Nephron (organoid): Measurements from ENCODE around the gene ANAPC13.

Source experiments
- H3K27ac Mint-ChIP-seq, 3 experiments: 2 replicates each; pipeline ENCODE4 v1.8.0; 2020; ENCODE audit warnings: mixed read lengths in 3 of 3, mild to moderate bottlenecking in 2 of 3, moderate library complexity in 1 of 3
- H3K27me3 Mint-ChIP-seq: 2 replicates; pipeline ENCODE4 v1.8.0; 2021; ENCODE audit warnings: low read depth, mild to moderate bottlenecking, moderate library complexity, mixed read lengths
- H3K36me3 Mint-ChIP-seq: 2 replicates; pipeline ENCODE4 v1.8.0; 2020; ENCODE audit warnings: low read depth, mixed read lengths
- H3K4me1 Mint-ChIP-seq: 2 replicates; pipeline ENCODE4 v1.8.0; 2020; ENCODE audit warnings: mixed read lengths
- H3K4me3 Mint-ChIP-seq, 3 experiments: 2 replicates each; pipeline ENCODE4 v1.8.0; 2020; ENCODE audit warnings: mild to moderate bottlenecking in 3 of 3, mixed read lengths in 3 of 3, moderate library complexity in 2 of 3
- H3K9me3 Mint-ChIP-seq: 2 replicates; pipeline ENCODE4 v1.8.0; 2020; ENCODE audit warnings: mixed read lengths
- CTCF ChIP-seq, 3 experiments: fragments of 200-600 bp; sonication (generic); IDR thresholded peaks; one replicate each; pipeline ENCODE4 v1.5.0; 2021; ENCODE audit warnings: antibody characterized with exemption in 3 of 3; ENCODE audit not compliant: unreplicated experiment in 3 of 3

Gene ANAPC13

GRCh38 chr3:134487406-134487805, 1.6 kb upstream of the ANAPC13 start:
- H3K27ac Mint-ChIP-seq, result peak overlapping the region; percentile 76 to 100 (median 79)
- H3K36me3 Mint-ChIP-seq, result peaks cover 18% of the 10 kb centered on the region
- no peaks in the 10 kb centered on the region for H3K9me3 Mint-ChIP-seq
- peaks cover 44% of the 10 kb centered on the region for H3K4me1 Mint-ChIP-seq
- H3K4me3 Mint-ChIP-seq, result peak overlapping the region; percentile 96 to 99 (median 99)
- no peaks in the 10 kb centered on the region for H3K27me3 Mint-ChIP-seq
- no peak for TF ChIP-seq CTCF (IDR thresholded peaks at IDR 0.05; ENCODE audit: unreplicated experiment in 3 of 3)

GRCh38 chr3:134486577-134487041, 824 bp upstream of the ANAPC13 start:
- peaks cover 44% of the 10 kb centered on the region for H3K4me1 Mint-ChIP-seq
- H3K27me3 Mint-ChIP-seq, result no peaks in the 10 kb centered on the region
- peak overlapping the region; percentile 96 to 99 (median 99) for H3K4me3 Mint-ChIP-seq
- peaks cover 23% of the 10 kb centered on the region for H3K36me3 Mint-ChIP-seq
- peak overlapping the region; percentile 89 to 100 (median 99) for H3K27ac Mint-ChIP-seq
- H3K9me3 Mint-ChIP-seq, result no peaks in the 10 kb centered on the region
- no peak for TF ChIP-seq CTCF (IDR thresholded peaks at IDR 0.05; ENCODE audit: unreplicated experiment in 3 of 3)

- Mint-ChIP-seq H3K4me3 (peak overlapping the region; percentile 96 to 99 (median 99)), H3K27me3 (no peaks in the 10 kb centered on the region), H3K9me3 (no peaks in the 10 kb centered on the region), H3K4me1 (peaks cover 44% of the 10 kb centered on the region), H3K27ac (peak overlapping the region; percentile 99 to 100 (median 99)), H3K36me3 (peaks cover 31% of the 10 kb centered on the region)
- TF ChIP-seq CTCF (IDR thresholded peaks at IDR 0.05; ENCODE audit: unreplicated experiment in 3 of 3), result no peak
Measured at GRCh38 chr3:134485075-134485717, 589 bp downstream of the ANAPC13 start.

- no peak for TF ChIP-seq CTCF (IDR thresholded peaks at IDR 0.05; ENCODE audit: unreplicated experiment in 3 of 3)
- Mint-ChIP-seq H3K9me3 (no peaks in the 10 kb centered on the region), H3K4me1 (peaks cover 37% of the 10 kb centered on the region), H3K4me3 (peak overlapping the region; percentile 96 to 99 (median 99)), H3K27me3 (no peaks in the 10 kb centered on the region), H3K27ac (peak overlapping the region; percentile 21 to 99 (median 51)), H3K36me3 (peaks cover 38% of the 10 kb centered on the region)
Measured at GRCh38 chr3:134483195-134483900, 2.4 kb downstream of the ANAPC13 start.

- peak overlapping the region in 2 of 3 experiments; percentile 21 to 31 for H3K27ac Mint-ChIP-seq
- H3K27me3 Mint-ChIP-seq, result no peaks in the 10 kb centered on the region
- peaks cover 36% of the 10 kb centered on the region for H3K4me1 Mint-ChIP-seq
- peak overlapping the region in 2 of 3 experiments; percentile 37 to 57 for H3K4me3 Mint-ChIP-seq
- peaks cover 46% of the 10 kb centered on the region for H3K36me3 Mint-ChIP-seq
- H3K9me3 Mint-ChIP-seq, result no peaks in the 10 kb centered on the region
- no peak for TF ChIP-seq CTCF (IDR thresholded peaks at IDR 0.05; ENCODE audit: unreplicated experiment in 3 of 3)
Measured at GRCh38 chr3:134482622-134483021, 3.2 kb downstream of the ANAPC13 start.
